ENCODE measurements around the gene EIF3J. TPM values are rescaled to one million over a fixed set of nuclear protein-coding genes. Genes with fewer than 3 reads are reported as not detected.
A peak's percentile ranks its signal among the peaks of the same experiment; 100 is the strongest.

EIF3J gene
- total RNA-seq, 1 donor from 2014 or later, result 47.9 TPM

GRCh38 chr15:44495562-44495961 is 41.4 kb upstream of the EIF3J start:
- Histone ChIP-seq H3K27me3 (no peaks in the 10 kb centered on the region), H3K4me1 (no peaks in the 10 kb centered on the region), H3K9me3 (no peaks in the 10 kb centered on the region), H3K4me3 (no peak overlapping the region), H3K27ac (no peak overlapping the region), H3K36me3 (peaks cover 0 to 25% of the 10 kb centered on the region in 2 donors)
- intact Hi-C loops (cut with DNase I), result no loop called here
- no peak for DNase-seq (ENCODE audit: extremely low spot score in 2 of 2)
- TF ChIP-seq CTCF (IDR thresholded peaks at IDR 0.05), result no peak
- no peak for TF ChIP-seq POLR2AphosphoS5 (IDR thresholded peaks at IDR 0.05; ENCODE audit: insufficient read depth in 1 of 2, low read depth in 1 of 2)
- TF ChIP-seq POLR2A (IDR thresholded peaks at IDR 0.05), result no peak

GRCh38 chr15:44500555-44500954 is 36.4 kb upstream of the EIF3J start:
- peaks cover 0 to 37% of the 10 kb centered on the region in 2 donors for H3K36me3 ChIP-seq
- no peak overlapping the region for H3K4me3 ChIP-seq
- no peaks in the 10 kb centered on the region for H3K27me3 ChIP-seq
- no peaks in the 10 kb centered on the region for H3K4me1 ChIP-seq
- intact Hi-C loops (cut with DNase I), result no loop called here
- TF ChIP-seq POLR2A (IDR thresholded peaks at IDR 0.05) (no peak), POLR2AphosphoS5 (IDR thresholded peaks at IDR 0.05; ENCODE audit: insufficient read depth in 1 of 2, low read depth in 1 of 2) (no peak), CTCF (IDR thresholded peaks at IDR 0.05) (no peak)
- no peak overlapping the region for H3K27ac ChIP-seq
- no peak for DNase-seq (ENCODE audit: extremely low spot score in 2 of 2)
- no peaks in the 10 kb centered on the region for H3K9me3 ChIP-seq

GRCh38 chr15:44501768-44502366 is 35.1 kb upstream of the EIF3J start:
- H3K4me3 ChIP-seq, result no peak overlapping the region
- no peak for DNase-seq (ENCODE audit: extremely low spot score in 2 of 2)
- H3K9me3 ChIP-seq, result no peaks in the 10 kb centered on the region
- peaks cover 0 to 37% of the 10 kb centered on the region in 2 donors for H3K36me3 ChIP-seq
- no peaks in the 10 kb centered on the region for H3K27me3 ChIP-seq
- intact Hi-C loops (cut with DNase I), result no loop called here
- H3K4me1 ChIP-seq, result no peaks in the 10 kb centered on the region
- TF ChIP-seq CTCF (IDR thresholded peaks at IDR 0.05) (peak in 2 of 3 experiments; percentile 36 to 39), POLR2A (IDR thresholded peaks at IDR 0.05) (no peak)
- no peak overlapping the region for H3K27ac ChIP-seq

- intact Hi-C loops (cut with DNase I), result no loop called here
- Histone ChIP-seq H3K4me3 (no peak overlapping the region), H3K27ac (no peak overlapping the region), H3K9me3 (no peaks in the 10 kb centered on the region), H3K4me1 (no peaks in the 10 kb centered on the region), H3K36me3 (no peaks in the 10 kb centered on the region), H3K27me3 (no peaks in the 10 kb centered on the region)
- TF ChIP-seq POLR2AphosphoS5 (IDR thresholded peaks at IDR 0.05; ENCODE audit: insufficient read depth in 1 of 2, low read depth in 1 of 2) (no peak), POLR2A (IDR thresholded peaks at IDR 0.05) (no peak), CTCF (IDR thresholded peaks at IDR 0.05) (no peak)
- DNase-seq (ENCODE audit: extremely low spot score in 2 of 2), result no peak
Measured at GRCh38 chr15:44516436-44516835, 20.5 kb upstream of the EIF3J start.

GRCh38 chr15:44519537-44519936 is 17.4 kb upstream of the EIF3J start:
- intact Hi-C loops (cut with DNase I), result no loop called here
- no peaks in the 10 kb centered on the region for H3K4me1 ChIP-seq
- H3K4me3 ChIP-seq, result no peak overlapping the region
- peaks cover 0 to 5% of the 10 kb centered on the region in 2 donors for H3K36me3 ChIP-seq
- no peaks in the 10 kb centered on the region for H3K27me3 ChIP-seq
- no peak overlapping the region for H3K27ac ChIP-seq
- TF ChIP-seq POLR2AphosphoS5 (IDR thresholded peaks at IDR 0.05; ENCODE audit: insufficient read depth in 1 of 2, low read depth in 1 of 2) (no peak), POLR2A (IDR thresholded peaks at IDR 0.05) (no peak), CTCF (IDR thresholded peaks at IDR 0.05) (no peak)
- H3K9me3 ChIP-seq, result no peaks in the 10 kb centered on the region
- DNase-seq (ENCODE audit: extremely low spot score in 2 of 2), result no peak
